ENCODE results near the gene CENPVL1. TPM values are rescaled to one million over a fixed set of nuclear protein-coding genes. Genes with fewer than 3 reads are reported as not detected.
"Not testable (repeated sequence)": the region's sequence is repeated elsewhere in the genome, so short reads cannot be mapped to it uniquely, and the experiment has no call there.

Gene CENPVL1
- polyA plus RNA-seq (ENCODE audit: insufficient read length in 3 of 3), result under 1 TPM in 2 of 3 donors, not detected in 1; 0.18 to 0.24 TPM

DNA sequence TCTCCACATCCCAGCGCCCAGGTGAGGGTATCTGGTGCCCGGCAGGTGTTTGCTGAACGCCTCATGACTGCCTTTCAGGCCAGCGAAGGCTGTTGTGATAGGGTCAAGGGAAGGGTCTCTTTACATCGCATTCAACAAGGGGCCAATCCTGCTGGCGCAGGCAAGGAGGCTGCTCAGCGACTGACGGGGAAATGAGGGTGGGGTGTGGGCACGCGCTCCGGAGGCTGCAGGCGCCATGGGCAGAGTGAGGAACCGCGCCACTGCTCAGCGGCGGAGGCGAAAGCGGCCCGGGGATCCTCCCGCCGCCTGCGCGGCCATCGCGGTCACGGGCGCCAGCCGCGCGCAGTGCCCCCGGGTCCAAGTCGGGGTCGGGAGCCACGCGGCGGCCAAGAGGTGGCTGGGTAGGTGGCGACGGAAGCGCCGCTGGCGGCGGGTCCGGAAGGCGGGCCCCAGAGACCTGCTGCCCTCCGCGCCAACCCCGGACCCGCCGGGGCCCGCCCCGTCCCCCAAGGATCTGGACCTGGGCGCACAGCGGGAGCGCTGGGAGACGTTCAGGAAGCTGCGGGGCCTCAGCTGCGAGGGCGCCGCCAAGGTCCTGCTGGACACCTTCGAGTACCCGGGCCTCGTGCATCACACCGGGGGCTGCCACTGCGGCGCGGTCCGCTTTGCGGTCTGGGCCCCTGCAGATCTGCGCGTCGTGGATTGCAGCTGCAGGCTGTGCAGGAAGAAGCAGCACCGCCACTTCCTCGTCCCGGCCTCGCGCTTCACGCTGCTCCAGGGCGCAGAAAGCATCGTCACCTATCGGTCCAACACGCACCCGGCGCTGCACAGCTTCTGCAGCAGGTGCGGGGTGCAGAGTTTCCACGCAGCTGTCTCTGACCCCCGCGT, at the start of gene CENPVL1:
Gene CENPVL1, plus strand, starts transcription at position 236 of the 888 bp plus-strand sequence. Its CDS starts 0 bp downstream, at position 236.
- DNase-seq (ENCODE audit: low read depth in 3 of 3, low spot score in 2 of 3), result not testable (repeated sequence)

- no peak for DNase-seq (ENCODE audit: low read depth in 3 of 3, low spot score in 2 of 3)
Measured at GRCh38 chrX:51665981-51666380, 44.3 kb upstream of the CENPVL1 start.

DNA sequence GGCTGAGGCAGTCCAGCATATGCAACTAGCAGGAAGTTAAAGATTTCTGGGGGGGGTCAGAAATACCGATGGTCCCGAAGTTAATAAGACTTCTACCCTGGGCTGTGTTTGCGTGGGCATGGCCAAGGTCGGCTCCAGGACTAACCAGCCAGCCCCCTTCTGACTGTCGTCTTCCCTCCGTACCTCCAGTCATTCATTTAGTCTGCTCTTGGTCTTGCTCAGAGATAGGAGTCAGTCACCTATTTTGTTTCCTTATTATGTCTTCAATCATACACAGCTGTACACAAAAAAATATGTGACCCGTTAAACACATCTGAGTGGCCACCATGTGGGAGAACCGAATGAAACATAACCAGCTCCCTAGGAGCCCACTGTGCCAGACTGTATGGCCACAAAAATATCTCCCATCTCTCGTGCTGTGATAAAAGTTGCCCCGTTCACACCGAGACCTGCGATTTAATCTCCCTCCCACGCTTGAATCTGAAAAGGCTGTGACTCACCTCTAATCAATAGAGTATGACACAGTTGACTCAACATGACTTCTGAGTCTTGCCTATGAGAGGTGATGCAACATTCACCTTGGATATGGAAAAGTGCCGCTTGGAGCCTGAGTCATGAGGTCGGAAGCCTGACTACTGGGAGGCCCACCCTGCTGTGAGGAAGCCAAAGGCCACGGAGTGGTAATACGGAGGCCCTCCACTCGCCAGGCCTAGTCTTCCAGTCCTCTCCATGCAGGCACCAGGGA, 30.5 kb upstream of the CENPVL1 start:
- not testable (repeated sequence) for DNase-seq (ENCODE audit: low read depth in 3 of 3, low spot score in 2 of 3)

GRCh38 chrX:51681808-51682719, 28.2 kb upstream of the CENPVL1 start:
- DNase-seq (ENCODE audit: low read depth in 3 of 3, low spot score in 2 of 3), result not testable (repeated sequence)

DNA sequence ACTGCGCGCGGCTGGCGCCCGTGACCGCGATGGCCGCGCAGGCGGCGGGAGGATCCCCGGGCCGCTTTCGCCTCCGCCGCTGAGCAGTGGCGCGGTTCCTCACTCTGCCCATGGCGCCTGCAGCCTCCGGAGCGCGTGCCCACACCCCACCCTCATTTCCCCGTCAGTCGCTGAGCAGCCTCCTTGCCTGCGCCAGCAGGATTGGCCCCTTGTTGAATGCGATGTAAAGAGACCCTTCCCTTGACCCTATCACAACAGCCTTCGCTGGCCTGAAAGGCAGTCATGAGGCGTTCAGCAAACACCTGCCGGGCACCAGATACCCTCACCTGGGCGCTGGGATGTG, 27.6 kb upstream of the CENPVL1 start, which contains the start of gene CENPVL2:
Gene CENPVL2, minus strand, starts transcription at position 112 of the 343 bp plus-strand sequence. Its CDS starts 0 bp downstream, at position 112.
- not testable (repeated sequence) for DNase-seq (ENCODE audit: low read depth in 3 of 3, low spot score in 2 of 3)

DNA sequence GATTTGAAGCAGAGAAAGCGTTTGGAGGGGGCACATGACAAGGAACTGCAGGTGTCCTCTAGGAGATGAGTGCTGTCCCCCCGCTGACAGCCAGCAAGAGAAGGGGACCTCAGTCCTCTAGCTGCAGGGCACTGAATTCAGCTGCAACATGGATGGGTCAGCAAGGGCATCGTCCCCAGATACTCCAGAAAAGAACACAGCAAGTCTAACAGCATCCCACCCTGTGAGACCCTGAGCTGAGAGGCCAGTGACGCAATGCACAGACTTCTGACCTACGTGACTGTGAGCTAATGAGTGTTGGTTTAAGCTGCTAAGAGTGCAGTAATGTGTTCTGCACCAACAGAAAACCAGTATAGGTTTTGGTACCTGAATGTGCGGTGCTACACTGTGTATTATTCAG, 16.1 kb upstream of the CENPVL1 start:
- no peak for DNase-seq (ENCODE audit: low read depth in 3 of 3, low spot score in 2 of 3)

DNA sequence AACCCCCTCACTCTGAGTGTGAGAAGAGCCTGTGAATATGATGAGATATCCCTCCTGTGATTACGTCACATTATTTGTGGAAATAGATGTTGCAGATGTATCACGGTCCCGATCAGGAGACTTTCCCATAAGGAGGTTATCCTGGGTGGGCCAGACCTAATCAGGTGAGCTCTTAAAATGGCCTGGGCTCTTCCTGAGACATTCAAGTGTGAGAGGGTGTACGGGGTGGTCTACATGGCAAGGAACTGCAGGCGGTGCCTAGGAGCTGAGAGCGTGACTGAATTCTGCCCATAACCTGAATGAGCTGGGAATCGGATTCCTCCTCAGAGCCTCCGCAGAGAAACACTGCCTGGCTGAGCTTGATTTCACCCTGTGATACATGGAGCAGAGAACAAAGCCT, 12.9 kb upstream of the CENPVL1 start:
- no peak for DNase-seq (ENCODE audit: low read depth in 3 of 3, low spot score in 2 of 3)

DNA sequence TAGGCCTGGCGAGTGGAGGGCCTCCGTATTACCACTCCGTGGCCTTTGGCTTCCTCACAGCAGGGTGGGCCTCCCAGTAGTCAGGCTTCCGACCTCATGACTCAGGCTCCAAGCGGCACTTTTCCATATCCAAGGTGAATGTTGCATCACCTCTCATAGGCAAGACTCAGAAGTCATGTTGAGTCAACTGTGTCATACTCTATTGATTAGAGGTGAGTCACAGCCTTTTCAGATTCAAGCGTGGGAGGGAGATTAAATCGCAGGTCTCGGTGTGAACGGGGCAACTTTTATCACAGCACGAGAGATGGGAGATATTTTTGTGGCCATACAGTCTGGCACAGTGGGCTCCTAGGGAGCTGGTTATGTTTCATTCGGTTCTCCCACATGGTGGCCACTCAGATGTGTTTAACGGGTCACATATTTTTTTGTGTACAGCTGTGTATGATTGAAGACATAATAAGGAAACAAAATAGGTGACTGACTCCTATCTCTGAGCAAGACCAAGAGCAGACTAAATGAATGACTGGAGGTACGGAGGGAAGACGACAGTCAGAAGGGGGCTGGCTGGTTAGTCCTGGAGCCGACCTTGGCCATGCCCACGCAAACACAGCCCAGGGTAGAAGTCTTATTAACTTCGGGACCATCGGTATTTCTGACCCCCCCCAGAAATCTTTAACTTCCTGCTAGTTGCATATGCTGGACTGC, 2.8 kb downstream of the CENPVL1 start:
- not testable (repeated sequence) for DNase-seq (ENCODE audit: low read depth in 3 of 3, low spot score in 2 of 3)

- no peak for DNase-seq (ENCODE audit: low read depth in 3 of 3, low spot score in 2 of 3)
Measured at GRCh38 chrX:51728202-51728601, 17.9 kb downstream of the CENPVL1 start.

GRCh38 chrX:51737091-51737490, 26.8 kb downstream of the CENPVL1 start:
- no peak for DNase-seq (ENCODE audit: low read depth in 3 of 3, low spot score in 2 of 3)

- DNase-seq (ENCODE audit: low read depth in 3 of 3, low spot score in 2 of 3), result no peak
Measured at GRCh38 chrX:51742586-51742985, 32.3 kb downstream of the CENPVL1 start.

- peak; percentile 18 to 39 (median 37) for DNase-seq (ENCODE audit: low read depth in 3 of 3, low spot score in 2 of 3)
Measured at GRCh38 chrX:51743179-51743957, 33.1 kb downstream of the CENPVL1 start, which contains the start of gene GSPT2. TSS of gene GSPT2 (plus strand) at chrX:51743442. CDS start at chrX:51743627, 185 bp downstream.

GRCh38 chrX:51747671-51748070, 37.4 kb downstream of the CENPVL1 start:
- no peak for DNase-seq (ENCODE audit: low read depth in 3 of 3, low spot score in 2 of 3)

DNA sequence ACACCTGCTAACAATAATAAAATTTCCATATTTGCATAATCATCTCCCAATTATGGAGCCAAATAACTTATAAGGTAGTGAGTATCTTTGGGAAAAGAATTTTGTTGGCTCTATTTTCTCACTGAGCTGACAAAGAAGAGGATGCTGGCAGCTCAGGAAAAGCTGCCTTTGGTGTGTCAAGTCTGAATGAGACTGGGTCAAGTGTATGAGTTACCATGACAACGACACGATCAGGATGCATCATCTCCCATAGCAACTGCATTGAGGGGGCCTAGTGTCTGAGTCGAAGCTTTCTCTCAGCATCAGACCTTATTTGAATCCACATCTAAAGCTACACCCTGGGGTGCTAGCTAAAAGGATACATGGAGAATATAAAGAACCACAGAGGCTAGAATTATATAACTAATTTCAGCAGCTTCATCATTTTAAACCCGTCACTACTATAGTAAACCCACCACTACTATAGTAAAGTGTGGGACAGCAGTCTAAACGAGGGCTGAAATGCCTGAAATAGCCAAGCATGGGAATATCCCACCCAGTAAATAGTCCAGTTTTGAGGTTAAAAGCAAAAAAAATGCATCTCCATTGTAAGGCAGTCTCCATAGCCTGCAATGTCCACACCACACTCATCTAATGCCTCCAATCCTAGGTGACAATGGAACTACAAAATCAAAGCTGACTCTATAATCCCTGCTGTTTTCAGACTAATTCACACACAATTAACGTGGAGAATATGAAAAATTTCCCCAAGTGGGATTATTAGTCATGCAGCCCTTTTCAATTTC, 48.9 kb downstream of the CENPVL1 start:
- no peak for DNase-seq (ENCODE audit: low read depth in 3 of 3, low spot score in 2 of 3)

- DNase-seq (ENCODE audit: low read depth in 3 of 3, low spot score in 2 of 3), result no peak
Measured at GRCh38 chrX:51760657-51761056, 50.3 kb downstream of the CENPVL1 start.

Measured in right renal cortex interstitium (tissue), 3 donors.